Neural cell (in vitro differentiated cells): ENCODE results near the gene ALDH1A1. TPM values are rescaled to one million over a fixed set of nuclear protein-coding genes. Genes with fewer than 3 reads are reported as not detected.

ENCODE experiments used
- H2AFZ ChIP-seq: fragments of 200-600, 300-800 bp; sonication (generic), shearing (Covaris generic); 2 replicates; pipeline ENCODE4 v1.6.0; 2014; ENCODE audit warnings: low read depth, mild to moderate bottlenecking, antibody characterized with exemption, low read length, moderate library complexity
- H3F3A ChIP-seq: fragments of 200-600 bp; shearing (Covaris generic); 2 replicates; pipeline ENCODE4 v1.6.1; 2016; ENCODE audit warnings: mild to moderate bottlenecking, moderate library complexity, mixed read lengths, antibody characterized with exemption, low read length; ENCODE audit not compliant: insufficient read depth, poor library complexity, severe bottlenecking
- H3K27ac ChIP-seq: fragments of 200-600, 300-800 bp; sonication (generic), shearing (Covaris generic); 2 replicates; pipeline ENCODE4 v1.5.1; 2014; ENCODE audit warnings: mild to moderate bottlenecking, low read length, moderate library complexity
- H3K27me3 ChIP-seq: fragments of 300-800, 200-600 bp; sonication (generic), shearing (Covaris generic); 2 replicates; pipeline ENCODE4 v1.6.0; 2014; ENCODE audit warnings: mild to moderate bottlenecking, low read depth, low read length, moderate library complexity; ENCODE audit not compliant: insufficient read depth
- H3K36me3 ChIP-seq: fragments of 300-800, 200-600 bp; sonication (generic), shearing (Covaris generic); 2 replicates; pipeline ENCODE4 v1.5.1; 2014; ENCODE audit warnings: mild to moderate bottlenecking, antibody characterized with exemption, low read length, moderate library complexity; ENCODE audit not compliant: insufficient read depth
- H3K4me2 ChIP-seq: fragments of 300-800, 200-600 bp; sonication (generic), shearing (Covaris generic); 2 replicates; pipeline ENCODE4 v1.6.0; 2014; ENCODE audit warnings: mild to moderate bottlenecking, low read length
- H3K4me3 ChIP-seq: fragments of 300-800, 200-600 bp; sonication (generic), shearing (Covaris generic); 2 replicates; pipeline ENCODE4 v1.5.1; 2014; ENCODE audit warnings: mild to moderate bottlenecking, low read length, moderate library complexity
- H3K79me2 ChIP-seq: fragments of 200-600 bp; shearing (Covaris generic); replicated peaks from 2 replicates; pipeline ENCODE4 v1.6.0; 2014; ENCODE audit warnings: mild to moderate bottlenecking, low read length, moderate library complexity; ENCODE audit not compliant: insufficient read depth
- H3K9ac ChIP-seq: fragments of 300-800, 200-600 bp; sonication (generic), shearing (Covaris generic); 2 replicates; pipeline ENCODE4 v1.6.1; 2016; ENCODE audit warnings: mild to moderate bottlenecking, low read length, mixed read lengths
- H3K9me2 ChIP-seq: fragments of 200-600 bp; shearing (Covaris generic); 2 replicates; pipeline ENCODE4 v1.6.1; 2016; ENCODE audit warnings: mild to moderate bottlenecking, low read length, mixed read lengths; ENCODE audit not compliant: insufficient read depth
- H3K9me3 ChIP-seq: fragments of 200-600, 300-800 bp; sonication (generic), shearing (Covaris generic); 2 replicates; pipeline ENCODE4 v1.6.1; 2016; ENCODE audit warnings: mild to moderate bottlenecking, mixed run types, low read length, moderate library complexity, mixed read lengths
- H4K20me1 ChIP-seq: fragments of 200-600 bp; shearing (Covaris generic); 2 replicates; pipeline ENCODE4 v1.6.1; 2016; ENCODE audit warnings: mild to moderate bottlenecking, mixed run types; ENCODE audit not compliant: insufficient read depth
- CTCF ChIP-seq: fragments of 450-650 bp; IDR thresholded peaks from 2 replicates; pipeline ENCODE4 v1.5.1; 2014; ENCODE audit warnings: antibody characterized with exemption, mild to moderate bottlenecking, moderate library complexity; ENCODE audit not compliant: poor library complexity, severe bottlenecking
- EP300 ChIP-seq: fragments of 450-650 bp; conservative IDR thresholded peaks from 2 replicates; pipeline ENCODE4 v1.6.1; 2014; ENCODE audit warnings: antibody characterized with exemption, mild to moderate bottlenecking, moderate library complexity; ENCODE audit not compliant: poor library complexity, severe bottlenecking
- EZH2 ChIP-seq: fragments of 200-600, 300-800 bp; shearing (Covaris generic), sonication (generic); IDR thresholded peaks from 2 replicates; pipeline ENCODE4 v1.6.1; 2014; ENCODE audit warnings: antibody characterized with exemption, low read length, borderline replicate concordance, mild to moderate bottlenecking; ENCODE audit not compliant: insufficient read depth, poor library complexity, severe bottlenecking
- MXI1 ChIP-seq: fragments of 450-650 bp; conservative IDR thresholded peaks from 2 replicates; pipeline ENCODE4 v1.6.1; 2014; ENCODE audit warnings: antibody characterized with exemption, mild to moderate bottlenecking; ENCODE audit not compliant: poor library complexity, severe bottlenecking
- POLR2AphosphoS5 ChIP-seq: IDR thresholded peaks from 2 replicates; pipeline ENCODE4 v1.6.1; 2012
- RAD21 ChIP-seq: fragments of 450-650 bp; conservative IDR thresholded peaks from 2 replicates; pipeline ENCODE4 v1.6.1; 2014; ENCODE audit warnings: antibody characterized with exemption, mild to moderate bottlenecking, moderate library complexity
- REST ChIP-seq: IDR thresholded peaks from 2 replicates; pipeline ENCODE4 v1.6.1; 2012; ENCODE audit warnings: borderline replicate concordance
- SMC3 ChIP-seq: fragments of 450-650 bp; conservative IDR thresholded peaks from 2 replicates; pipeline ENCODE4 v1.6.1; 2014; ENCODE audit warnings: antibody characterized with exemption, mild to moderate bottlenecking, moderate library complexity; ENCODE audit not compliant: poor library complexity
- TAF1 ChIP-seq: IDR thresholded peaks from 2 replicates; pipeline ENCODE4 v1.6.1; 2012; ENCODE audit warnings: low read depth
- polyA plus RNA-seq: library from polyadenylated mRNA; depleted of rRNA; stranded (reverse); fragments of >200 nt; gene quantifications from 2 replicates; pipeline ENCODE4 v1.2.3, GENCODE V29; 2014

The ALDH1A1 gene
- polyA plus RNA-seq, 1 donor from 2014 or later, result not detected

- H3K79me2 ChIP-seq, result no peaks in the 10 kb centered on the region
- no peaks in the 10 kb centered on the region for H3F3A ChIP-seq
- no peaks in the 10 kb centered on the region for H3K9me2 ChIP-seq
- no peaks in the 10 kb centered on the region for H3K36me3 ChIP-seq
- no peak overlapping the region for H2AFZ ChIP-seq
- no peak for TF ChIP-seq RAD21
- no peak for TF ChIP-seq MXI1
- no peak for TF ChIP-seq EZH2
- TF ChIP-seq EP300, result no peak
- TF ChIP-seq POLR2AphosphoS5, result no peak
- TF ChIP-seq CTCF, result no peak
- no peak for TF ChIP-seq SMC3
- no peak for TF ChIP-seq REST
- TF ChIP-seq TAF1, result no peak
- no peak overlapping the region for H3K27ac ChIP-seq
- H4K20me1 ChIP-seq, result no peaks in the 10 kb centered on the region
- H3K9me3 ChIP-seq, result no peaks in the 10 kb centered on the region
- H3K9ac ChIP-seq, result no peak overlapping the region
- no peak overlapping the region for H3K4me2 ChIP-seq
- no peaks in the 10 kb centered on the region for H3K27me3 ChIP-seq
- H3K4me3 ChIP-seq, result no peak overlapping the region
Observed at GRCh38 chr9:72894342-72894741, 58.5 kb downstream of the ALDH1A1 start.

GRCh38 chr9:72893437-72893836, 59.4 kb downstream of the ALDH1A1 start:
- Histone ChIP-seq H4K20me1 (no peaks in the 10 kb centered on the region), H3K9me2 (no peaks in the 10 kb centered on the region), H3F3A (no peaks in the 10 kb centered on the region), H3K79me2 (no peaks in the 10 kb centered on the region), H3K9ac (no peak overlapping the region), H3K4me3 (no peak overlapping the region), H3K27me3 (no peaks in the 10 kb centered on the region), H3K9me3 (no peaks in the 10 kb centered on the region), H3K36me3 (no peaks in the 10 kb centered on the region), H3K4me2 (no peak overlapping the region), H2AFZ (no peak overlapping the region), H3K27ac (no peak overlapping the region)
- TF ChIP-seq SMC3, result no peak
- TF ChIP-seq RAD21, result no peak
- no peak for TF ChIP-seq EZH2
- TF ChIP-seq EP300, result no peak
- no peak for TF ChIP-seq CTCF
- no peak for TF ChIP-seq TAF1
- no peak for TF ChIP-seq POLR2AphosphoS5
